K562 (cell line): ENCODE results near the gene DPH1. TPM values are rescaled to one million over a fixed set of nuclear protein-coding genes. Genes with fewer than 3 reads are reported as not detected.

Source experiments
- ATAC-seq: fragments of 200-7000 bp; cut with Tn5 transposase; 3 replicates; pipeline ENCODE4 v1.9.1; 2020; ENCODE audit warnings: moderate library complexity
- BruUV-seq: library from RNA; stranded (reverse); fragments of 400-500 nt; replicated peaks from 2 replicates; lab custom pipeline; 2021; lab: Mats Ljungman, UMichigan
- CTCF ChIA-PET: fragments of 300-600 bp; formaldehyde crosslinking; extraction: SDS; loops from one replicate; lab custom pipeline; 2021; ENCODE audit warnings: low intra/inter-chr PET ratio; lab: Yijun Ruan, JAX
- POLR2A ChIA-PET: fragments of 300-600, 350-650 bp; sonication (Branson Sonifier 250); formaldehyde crosslinking; extraction: SDS; loops from one replicate; lab custom pipeline; 2021; ENCODE audit warnings: antibody characterized with exemption, inconsistent platforms; lab: Yijun Ruan, JAX
- DNase-seq, 4 experiments: peaks; one replicate each; pipeline versions ENCODE4 v3.0.0 to v3.0.0-alpha.2; 2011 to 2018; ENCODE audit warnings: low spot score in 3 of 4, mixed read lengths in 3 of 4; ENCODE audit errors: extremely low read depth in 1 of 4
- FAIRE-seq: peaks from 2 replicates; lab custom pipeline; 2011; peaks lifted over from hg19 to GRCh38; lab: Jason Lieb, UNC
- H2AFZ ChIP-seq: 2 replicates; pipeline ENCODE4 v1.6.0; 2011; ENCODE audit warnings: low read depth, low read length, control low read depth, inconsistent platforms
- H3K27ac ChIP-seq: fragments of 200-600 bp; 3 replicates; pipeline ENCODE4 v1.8.0; 2011; ENCODE audit warnings: low read depth, mild to moderate bottlenecking, control low read depth, inconsistent platforms, low read length, moderate library complexity, mixed read lengths; ENCODE audit errors: extremely low read depth
- H3K27me3 ChIP-seq, 2 experiments: fragments of 300-600 bp in 1 of 2; 2 replicates in 1 of 2; 3 replicates in 1 of 2; pipeline versions ENCODE4 v1.6.0 to v1.8.0; 2011; ENCODE audit warnings: inconsistent platforms in 2 of 2, low read length in 2 of 2, mild to moderate bottlenecking in 1 of 2, mixed read lengths in 1 of 2, moderate library complexity in 1 of 2; ENCODE audit not compliant: control insufficient read depth in 2 of 2, insufficient read depth in 2 of 2
- H3K36me3 ChIP-seq: fragments of 300-600 bp; 3 replicates; pipeline ENCODE4 v1.8.0; 2011; ENCODE audit warnings: mild to moderate bottlenecking, low read length, inconsistent platforms; ENCODE audit not compliant: control insufficient read depth, insufficient read depth
- H3K4me1 ChIP-seq, 2 experiments: fragments of 200-600 bp in 1 of 2; replicated peaks in 1 of 2; 2 replicates in 1 of 2; 3 replicates in 1 of 2; pipeline versions ENCODE4 v1.5.1 to v1.8.0; 2011; ENCODE audit warnings: inconsistent platforms in 2 of 2, low read length in 2 of 2, mild to moderate bottlenecking in 1 of 2, mixed read lengths in 1 of 2, moderate library complexity in 1 of 2; ENCODE audit not compliant: control insufficient read depth in 2 of 2, insufficient read depth in 2 of 2
- H3K4me2 ChIP-seq: 2 replicates; pipeline ENCODE4 v1.6.1; 2011; ENCODE audit warnings: low read length, control low read depth, inconsistent platforms, mixed read lengths; ENCODE audit not compliant: insufficient read depth
- H3K4me3 ChIP-seq: fragments of 200-600 bp; sonication (generic), shearing (Covaris generic); 2 replicates; pipeline ENCODE4 v1.5.1; 2016; ENCODE audit warnings: control low read depth, inconsistent platforms
- H3K79me2 ChIP-seq: fragments of 200-600 bp; 3 replicates; pipeline ENCODE4 v1.8.0; 2011; ENCODE audit warnings: low read length, inconsistent platforms; ENCODE audit not compliant: control insufficient read depth, insufficient read depth
- H3K9ac ChIP-seq, 2 experiments: 2 replicates each; pipeline versions ENCODE4 v1.6.0 to v1.6.1; 2011; ENCODE audit warnings: low read depth in 2 of 2, low read length in 2 of 2, control low read depth in 1 of 2, inconsistent platforms in 1 of 2, mild to moderate bottlenecking in 1 of 2, mixed read lengths in 1 of 2; ENCODE audit not compliant: insufficient read depth in 1 of 2
- H3K9me1 ChIP-seq: one replicate; pipeline ENCODE4 v1.6.0; 2011; ENCODE audit warnings: inconsistent platforms, mild to moderate bottlenecking, low read length, moderate library complexity; ENCODE audit not compliant: control insufficient read depth, insufficient read depth
- H3K9me3 ChIP-seq: replicated peaks from 2 replicates; pipeline ENCODE4 v1.5.1; 2011; ENCODE audit warnings: low read depth, low read length, inconsistent platforms; ENCODE audit not compliant: control insufficient read depth, insufficient read depth
- H4K20me1 ChIP-seq: replicated peaks from 2 replicates; pipeline ENCODE4 v1.6.1; 2011; ENCODE audit warnings: low read length, inconsistent platforms, mixed read lengths; ENCODE audit not compliant: control insufficient read depth, insufficient read depth
- ARID3B ChIP-seq: fragments of 250-450 bp; sonication (Bioruptor Pico); IDR thresholded peaks from 2 replicates; pipeline ENCODE4 v1.4.0; 2020; ENCODE audit warnings: borderline replicate concordance
- C11orf30 ChIP-seq: fragments of 450-650 bp; IDR thresholded peaks from 2 replicates; pipeline ENCODE4 v1.6.1; 2016; ENCODE audit warnings: low read depth, mild to moderate bottlenecking
- CTBP1 ChIP-seq: fragments of 450-650 bp; IDR thresholded peaks from 2 replicates; pipeline ENCODE4 v1.6.1; 2016; ENCODE audit warnings: borderline replicate concordance
- HINFP ChIP-seq: fragments of 450-650 bp; conservative IDR thresholded peaks from 2 replicates; pipeline ENCODE4 v1.6.1; 2016; ENCODE audit warnings: missing genetic modification characterization, low read depth, mild to moderate bottlenecking, control low read depth, missing compliant biosample characterization
- HSF4 ChIP-seq: fragments of 250-450 bp; sonication (Bioruptor Pico); IDR thresholded peaks from 2 replicates; pipeline ENCODE4 v2.1.2; 2022; ENCODE audit warnings: mild to moderate bottlenecking, moderate library complexity, borderline replicate concordance
- MAZ ChIP-seq, 2 experiments: fragments of 450-650 bp in 1 of 2; sonication (generic) in 1 of 2; formaldehyde crosslinking; IDR thresholded peaks in 1 of 2; conservative IDR thresholded peaks in 1 of 2; 2 replicates each; pipeline versions ENCODE4 v1.4.0 to v1.5.0; 2020; ENCODE audit warnings: mild to moderate bottlenecking in 1 of 2, missing genetic modification reagents in 1 of 2
- RBM25 ChIP-seq: fragments of 200-400 bp; formaldehyde crosslinking; IDR thresholded peaks from 2 replicates; pipeline ENCODE4 v1.6.1; 2018; ENCODE audit warnings: low read length, low read depth, moderate library complexity; ENCODE audit not compliant: severe bottlenecking
- RFX5 ChIP-seq: IDR thresholded peaks from 2 replicates; pipeline ENCODE4 v1.6.1; 2011; ENCODE audit warnings: low read depth, mild to moderate bottlenecking, improper control_type of control experiment, low read length
- RHOXF2B ChIP-seq: fragments of 250-450 bp; sonication (Bioruptor Pico); conservative IDR thresholded peaks from 2 replicates; pipeline ENCODE4 v1.5.1; 2021
- VEZF1 ChIP-seq: fragments of 200-800 bp; sonication (Bioruptor generic); IDR thresholded peaks from 2 replicates; pipeline ENCODE4 v1.6.1; 2017; ENCODE audit warnings: missing genetic modification characterization, missing compliant biosample characterization
- ZBTB17 ChIP-seq: fragments of 450-650 bp; formaldehyde crosslinking; IDR thresholded peaks from 2 replicates; pipeline ENCODE4 v1.4.0; 2020; ENCODE audit warnings: mild to moderate bottlenecking
- ZKSCAN3 ChIP-seq: fragments of 250-450 bp; sonication (Bioruptor Pico); IDR thresholded peaks from 2 replicates; pipeline ENCODE4 v1.4.0; 2020
- ZNF398 ChIP-seq: fragments of 250-450 bp; sonication (Bioruptor Pico); IDR thresholded peaks from 2 replicates; pipeline ENCODE4 v1.8.0; 2021; ENCODE audit warnings: moderate library complexity, mild to moderate bottlenecking, inconsistent platforms
- WGBS: fragments of 100-300 bp; shearing (Covaris generic); methylation state at CpG from one replicate; pipeline ENCODE4 v1.1.6; 2016; ENCODE audit warnings: low coverage, mixed read lengths; ENCODE audit not compliant: insufficient coverage; ENCODE audit errors: missing lambda C conversion rate; 5-methylcytosine and 5-hydroxymethylcytosine counted together
- in situ Hi-C: fragments of 300-500 bp; cut with MboI; formaldehyde crosslinking; loops from 4 replicates; pipeline ENCODE4 v1.15.0; 2018; ENCODE audit warnings: inconsistent platforms, mixed read lengths
- intact Hi-C: fragments of 100-400 bp; cut with micrococcal nuclease; formaldehyde crosslinking; loops from 2 replicates; pipeline ENCODE4 v1.14.2; 2022
- polyA plus RNA-seq, 8 experiments: library from polyadenylated mRNA; depleted of rRNA in 4 of 8; stranded (reverse) in 5 of 8; unstranded in 3 of 8; fragments of >200 nt; fragmentation: Nextera tagmentation in 2 of 8; fragmentation: Illumina TruSeq in 1 of 8; extraction: Ambion mirVana in 2 of 8; extraction: Trizol in 1 of 8; gene quantifications; 2 replicates each; pipeline versions ENCODE4 v1.2.1 to v1.2.3, GENCODE V29; 2011 to 2014; ENCODE audit warnings: inconsistent platforms in 1 of 8, missing spikeins in 1 of 8
- total RNA-seq, 7 experiments: library from RNA; depleted of rRNA in 6 of 7; stranded (reverse); fragments of >200 nt in 6 of 7; fragmentation: Illumina TruSeq in 2 of 7; extraction: Trizol in 2 of 7; gene quantifications; 2 replicates each; pipeline versions ENCODE4 v1.2.1 to v1.2.3, GENCODE V29; 2011 to 2021; ENCODE audit warnings: low replicate concordance in 1 of 7

The DPH1 gene
- total and polyA plus RNA-seq, 9 of the 15 experiments (the other 6 are each of a cell fraction or from before 2014, with no cell fraction given), result 0.42 to 40.6 (median 20.2) TPM

GRCh38 chr17:2024572-2025219 is 5.3 kb upstream of the DPH1 start (continued):
- TF ChIP-seq ZNF398 (CRISPR knock-in tag), result no peak

GRCh38 chr17:2025220-2025621 is 4.7 kb upstream of the DPH1 start, which contains the start of gene RTN4RL1:
RTN4RL1 (minus strand) TSS chr17:2025334; CDS start chr17:2024865, 469 bp downstream.
- Histone ChIP-seq H3K36me3 (no peaks in the 10 kb centered on the region), H3K27ac (no peak within 1 kb of the TSS), H3K4me2 (peak within 1 kb of the TSS; percentile 62), H3K4me1 (peaks cover 6 to 44% of the 10 kb centered on the region in 2 experiments; a peak in 3 of 5 replicates), H3K4me3 (peak within 1 kb of the TSS; percentile 38), H2AFZ (peak within 1 kb of the TSS; percentile 70), H3K79me2 (peaks cover 3% of the 10 kb centered on the region; the same call in 2 of the 3 replicates), H3K9me1 (no peaks in the 10 kb centered on the region), H3K9me3 (no peaks in the 10 kb centered on the region), H3K9ac (peak within 1 kb of the TSS in 1 of 2 experiments; percentile 71; a peak in 1 of 4 replicates), H3K27me3 (peaks cover 0 to 34% of the 10 kb centered on the region in 2 experiments; a peak in 3 of 5 replicates), H4K20me1 (no peaks in the 10 kb centered on the region; the same call in 1 of the 2 replicates)
- 10% methylated on average over 10 of the region's 47 CpGs for WGBS
- ChIA-PET POLR2A (interaction anchor here (0.8 kb wide), 1 partner anchor 14 kb away, joined by 4 read pairs; no protein-coding TSS in a partner anchor), CTCF (no interaction called here)
- no TSS peak for BruUV-seq
- in situ Hi-C loops, result no loop called here
- FAIRE-seq (no peak), DNase-seq (peak; percentile 82 to 87 (median 86)), ATAC-seq (peak; percentile 77)
- intact Hi-C loops, result no loop called here
- TF ChIP-seq VEZF1 (CRISPR knock-in tag) (peak; percentile 78), HSF4 (CRISPR knock-in tag) (no peak), ZKSCAN3 (no peak), ARID3B (CRISPR knock-in tag) (no peak), MAZ (CRISPR knock-in tag; conservative IDR thresholded peaks at IDR 0.05 in 1 of 2, IDR thresholded peaks at IDR 0.05 in 1 of 2) (peak; percentile 43 to 70; a peak in 1 of 4 replicates), CTBP1 (0 out of 2 replicates have a peak, but pooled peaks have one; percentile 24), HINFP (tag) (no peak), RBM25 (no peak), ZBTB17 (CRISPR knock-in tag) (no peak), C11orf30 (no peak), RHOXF2B (no peak), RFX5 (no peak)
